Neural progenitor cell (in vitro differentiated cells): ENCODE measurements around the gene COL13A1. TPM values are rescaled to one million over a fixed set of nuclear protein-coding genes. Genes with fewer than 3 reads are reported as not detected.

Experiments used
- DNase-seq: peaks from one replicate; pipeline ENCODE4 v3.0.0-alpha.2; 2016; ENCODE audit warnings: low spot score
- H2AFZ ChIP-seq: fragments of 200-600 bp; sonication (generic); replicated peaks from 2 replicates; pipeline ENCODE4 v1.6.1; 2016; ENCODE audit warnings: antibody characterized with exemption
- H3F3A ChIP-seq: fragments of 200-600 bp; sonication (generic); 2 replicates; pipeline ENCODE4 v1.6.1; 2016; ENCODE audit warnings: antibody characterized with exemption, low read depth
- H3K27ac ChIP-seq: fragments of 200-600 bp; sonication (generic); 2 replicates; pipeline ENCODE4 v1.5.1; 2016; ENCODE audit warnings: mild to moderate bottlenecking
- H3K27me3 ChIP-seq: fragments of 200-600 bp; sonication (generic); 2 replicates; pipeline ENCODE4 v1.6.1; 2016; ENCODE audit warnings: mild to moderate bottlenecking, moderate library complexity
- H3K36me3 ChIP-seq: fragments of 200-600 bp; sonication (generic); 2 replicates; pipeline ENCODE4 v1.5.1; 2016
- H3K4me1 ChIP-seq: fragments of 200-600 bp; sonication (generic); 2 replicates; pipeline ENCODE4 v1.6.1; 2016; ENCODE audit warnings: mixed run types
- H3K4me2 ChIP-seq: fragments of 200-600 bp; sonication (generic); 2 replicates; pipeline ENCODE4 v1.6.1; 2016
- H3K4me3 ChIP-seq: fragments of 200-600 bp; sonication (generic); 2 replicates; pipeline ENCODE4 v1.5.1; 2016
- H3K79me2 ChIP-seq: fragments of 200-600 bp; sonication (generic); 2 replicates; pipeline ENCODE4 v1.6.1; 2016; ENCODE audit warnings: low read depth
- H3K9ac ChIP-seq: fragments of 200-600 bp; sonication (generic); 2 replicates; pipeline ENCODE4 v1.6.1; 2016
- H3K9me3 ChIP-seq: fragments of 200-600 bp; sonication (generic); 2 replicates; pipeline ENCODE4 v1.5.1; 2016; ENCODE audit warnings: low read depth
- H4K20me1 ChIP-seq: fragments of 200-600 bp; sonication (generic); 2 replicates; pipeline ENCODE4 v1.6.1; 2016; ENCODE audit warnings: low read depth
- H3K27ac Mint-ChIP-seq: 3 replicates; pipeline ENCODE4 v1.8.0; 2021; ENCODE audit warnings: mixed read lengths
- H3K27me3 Mint-ChIP-seq: 2 replicates; pipeline ENCODE4 v1.8.0; 2022; ENCODE audit warnings: low read depth, mild to moderate bottlenecking, inconsistent platforms, moderate library complexity, mixed read lengths; ENCODE audit not compliant: insufficient read depth
- H3K36me3 Mint-ChIP-seq: 3 replicates; pipeline ENCODE4 v1.8.0; 2021; ENCODE audit warnings: mixed read lengths
- H3K4me1 Mint-ChIP-seq: 3 replicates; pipeline ENCODE4 v1.8.0; 2021; ENCODE audit warnings: mixed read lengths
- H3K4me3 Mint-ChIP-seq: 3 replicates; pipeline ENCODE4 v1.8.0; 2021; ENCODE audit warnings: mild to moderate bottlenecking, moderate library complexity, mixed read lengths
- H3K9me3 Mint-ChIP-seq: 3 replicates; pipeline ENCODE4 v1.8.0; 2020; ENCODE audit warnings: mixed read lengths
- EZH2 ChIP-seq: fragments of 200-600 bp; sonication (generic); IDR thresholded peaks from 2 replicates; pipeline ENCODE4 v1.6.1; 2017; ENCODE audit warnings: antibody characterized with exemption, mild to moderate bottlenecking, moderate library complexity
- EZH2phosphoT487 ChIP-seq: fragments of 200-600 bp; sonication (generic); IDR thresholded peaks from 2 replicates; pipeline ENCODE4 v1.6.1; 2017; ENCODE audit warnings: antibody characterized with exemption
- total RNA-seq: library from RNA; depleted of rRNA; stranded (reverse); fragments of >200 nt; gene quantifications from 2 replicates; pipeline ENCODE4 v1.2.3, GENCODE V29; 2015; ENCODE audit warnings: low replicate concordance
- TF ChIP-seq, protein P1 (sequence below): fragments of 200-600 bp; sonication (generic); IDR thresholded peaks from 2 replicates; pipeline ENCODE4 v1.5.1; 2017; ENCODE audit warnings: antibody characterized with exemption, mild to moderate bottlenecking

COL13A1 gene
- total RNA-seq, 1 donor from 2014 or later: 1.3 TPM

DNA sequence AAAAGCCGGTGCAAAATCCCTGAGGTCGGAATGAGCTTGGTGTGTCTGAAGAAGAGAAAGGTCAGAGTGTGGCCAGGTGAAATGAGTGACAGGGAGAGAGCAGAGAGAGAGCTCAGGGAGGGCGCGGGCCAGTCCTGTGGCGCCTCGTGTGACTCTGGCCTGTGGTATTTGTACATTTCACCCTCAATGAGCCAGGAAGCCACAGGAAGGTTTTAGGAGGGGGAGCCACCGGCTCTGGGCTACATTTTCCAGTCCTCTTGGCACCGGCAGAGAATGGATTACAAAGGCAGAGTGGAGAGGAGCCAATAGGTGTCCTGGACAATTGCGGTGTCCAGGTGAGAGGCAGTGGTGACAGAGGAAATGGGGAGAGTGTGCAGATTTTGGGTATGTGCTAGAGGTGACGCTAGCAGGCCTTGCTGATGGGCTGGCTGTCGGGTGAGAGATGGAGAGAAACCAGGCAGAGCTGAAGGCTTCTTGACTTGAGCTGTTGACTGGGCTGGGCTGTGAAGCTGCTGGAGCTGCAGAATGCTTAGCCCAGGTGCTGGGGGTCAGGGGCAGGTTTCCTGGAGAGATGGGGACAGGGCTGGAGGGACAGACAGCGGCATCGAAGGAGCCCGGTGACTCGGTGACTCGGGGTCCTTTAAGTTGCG, 38.1 kb downstream of the COL13A1 start:
- H3K4me1 Mint-ChIP-seq: peaks cover 31% of the 10 kb centered on the region
- Histone ChIP-seq H3K27ac (no peak overlapping the region), H3K36me3 (no peaks in the 10 kb centered on the region), H3K9ac (no peak overlapping the region), H3K27me3 (no peaks in the 10 kb centered on the region), H3K79me2 (no peaks in the 10 kb centered on the region), H3K9me3 (no peaks in the 10 kb centered on the region), H3F3A (peaks cover 12% of the 10 kb centered on the region), H3K4me1 (peaks cover 18% of the 10 kb centered on the region), H4K20me1 (no peaks in the 10 kb centered on the region), H3K4me3 (no peak overlapping the region), H3K4me2 (peak overlapping the region; percentile 12), H2AFZ (no peak overlapping the region)
- H3K27me3 Mint-ChIP-seq: peaks cover 9% of the 10 kb centered on the region
- H3K27ac Mint-ChIP-seq: peak overlapping the region; percentile 0
- no peaks in the 10 kb centered on the region for H3K9me3 Mint-ChIP-seq
- no peak for DNase-seq
- no peak overlapping the region for H3K4me3 Mint-ChIP-seq
- TF ChIP-seq EZH2phosphoT487 (no peak), EZH2 (no peak)
- TF ChIP-seq, protein P1, sequence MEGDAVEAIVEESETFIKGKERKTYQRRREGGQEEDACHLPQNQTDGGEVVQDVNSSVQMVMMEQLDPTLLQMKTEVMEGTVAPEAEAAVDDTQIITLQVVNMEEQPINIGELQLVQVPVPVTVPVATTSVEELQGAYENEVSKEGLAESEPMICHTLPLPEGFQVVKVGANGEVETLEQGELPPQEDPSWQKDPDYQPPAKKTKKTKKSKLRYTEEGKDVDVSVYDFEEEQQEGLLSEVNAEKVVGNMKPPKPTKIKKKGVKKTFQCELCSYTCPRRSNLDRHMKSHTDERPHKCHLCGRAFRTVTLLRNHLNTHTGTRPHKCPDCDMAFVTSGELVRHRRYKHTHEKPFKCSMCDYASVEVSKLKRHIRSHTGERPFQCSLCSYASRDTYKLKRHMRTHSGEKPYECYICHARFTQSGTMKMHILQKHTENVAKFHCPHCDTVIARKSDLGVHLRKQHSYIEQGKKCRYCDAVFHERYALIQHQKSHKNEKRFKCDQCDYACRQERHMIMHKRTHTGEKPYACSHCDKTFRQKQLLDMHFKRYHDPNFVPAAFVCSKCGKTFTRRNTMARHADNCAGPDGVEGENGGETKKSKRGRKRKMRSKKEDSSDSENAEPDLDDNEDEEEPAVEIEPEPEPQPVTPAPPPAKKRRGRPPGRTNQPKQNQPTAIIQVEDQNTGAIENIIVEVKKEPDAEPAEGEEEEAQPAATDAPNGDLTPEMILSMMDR: no peak
- no peaks in the 10 kb centered on the region for H3K36me3 Mint-ChIP-seq

DNA sequence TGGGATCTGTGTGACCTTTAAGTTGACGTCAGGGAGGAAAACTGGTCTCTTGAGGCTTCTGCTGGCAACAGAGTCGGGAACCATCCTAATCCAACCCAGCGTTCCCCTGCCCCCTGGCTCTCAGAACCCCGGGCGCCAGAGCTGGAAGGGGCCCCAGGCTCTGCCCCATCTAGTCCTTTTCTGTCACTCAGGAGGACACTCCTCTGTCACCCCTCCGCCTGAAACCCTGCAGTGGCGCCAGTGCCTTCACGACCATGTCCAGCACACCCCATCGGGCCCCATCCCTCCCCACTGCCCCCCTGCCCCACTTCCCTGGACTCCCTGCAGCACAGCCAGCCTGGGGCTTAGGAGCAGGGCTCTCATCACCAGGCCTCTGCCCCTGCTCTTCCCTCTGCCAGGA, 39.1 kb downstream of the COL13A1 start:
- no peaks in the 10 kb centered on the region for H3K79me2 ChIP-seq
- no peaks in the 10 kb centered on the region for H3K36me3 ChIP-seq
- DNase-seq: no peak
- H3K4me2 ChIP-seq: peak overlapping the region; percentile 12
- peaks cover 39% of the 10 kb centered on the region for H3K4me1 Mint-ChIP-seq
- no peaks in the 10 kb centered on the region for H3K9me3 ChIP-seq
- H4K20me1 ChIP-seq: no peaks in the 10 kb centered on the region
- peaks cover 21% of the 10 kb centered on the region for H3F3A ChIP-seq
- no peak overlapping the region for H3K9ac ChIP-seq
- no peak overlapping the region for H3K4me3 ChIP-seq
- no peak overlapping the region for H3K27ac ChIP-seq
- no peaks in the 10 kb centered on the region for H3K36me3 Mint-ChIP-seq
- H3K9me3 Mint-ChIP-seq: no peaks in the 10 kb centered on the region
- H3K27me3 ChIP-seq: no peaks in the 10 kb centered on the region
- no peak overlapping the region for H3K4me3 Mint-ChIP-seq
- H2AFZ ChIP-seq: no peak overlapping the region
- peaks cover 24% of the 10 kb centered on the region for H3K4me1 ChIP-seq
- TF ChIP-seq, protein P1: no peak
- TF ChIP-seq EZH2: no peak
- TF ChIP-seq EZH2phosphoT487: no peak
- H3K27ac Mint-ChIP-seq: no peak overlapping the region
- peaks cover 9% of the 10 kb centered on the region for H3K27me3 Mint-ChIP-seq

DNA sequence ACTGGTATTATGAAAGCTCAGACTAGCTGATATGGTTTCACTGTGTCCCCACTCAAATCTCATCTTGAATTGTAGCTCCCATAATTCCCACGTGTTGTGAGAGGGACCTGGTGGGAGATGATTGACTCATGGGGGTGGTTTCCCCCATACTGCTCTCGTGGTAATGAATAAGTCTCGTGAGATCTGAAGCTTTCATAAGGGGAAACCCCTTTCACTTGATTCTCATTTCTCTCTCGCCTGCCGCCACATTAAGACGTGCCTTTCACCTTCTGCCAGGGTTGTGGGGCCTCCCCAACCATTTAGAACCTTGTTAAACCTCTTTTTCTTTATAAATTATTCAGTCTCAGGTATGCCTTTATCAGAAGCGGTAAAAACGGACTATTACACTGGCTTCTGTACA, 40.3 kb downstream of the COL13A1 start:
- Mint-ChIP-seq H3K27me3 (peaks cover 10% of the 10 kb centered on the region), H3K9me3 (no peaks in the 10 kb centered on the region), H3K27ac (no peak overlapping the region), H3K36me3 (no peaks in the 10 kb centered on the region), H3K4me1 (peaks cover 50% of the 10 kb centered on the region), H3K4me3 (no peak overlapping the region)
- TF ChIP-seq, protein P1: no peak
- TF ChIP-seq EZH2 (no peak), EZH2phosphoT487 (no peak)
- Histone ChIP-seq H2AFZ (no peak overlapping the region), H3K9me3 (no peaks in the 10 kb centered on the region), H3K27ac (no peak overlapping the region), H3K27me3 (no peaks in the 10 kb centered on the region), H3K4me2 (no peak overlapping the region), H3K4me1 (peaks cover 37% of the 10 kb centered on the region), H3K4me3 (no peak overlapping the region), H3K79me2 (no peaks in the 10 kb centered on the region), H4K20me1 (no peaks in the 10 kb centered on the region), H3K9ac (no peak overlapping the region), H3F3A (peaks cover 34% of the 10 kb centered on the region), H3K36me3 (no peaks in the 10 kb centered on the region)
- no peak for DNase-seq
